GM18861 (cell line): ENCODE results near the gene NME2.

ENCODE experiments used
- ATAC-seq: cut with Tn5 transposase; IDR thresholded peaks from one replicate; pipeline ENCODE4 v1.9.1; 2021; ENCODE audit not compliant: unreplicated experiment

Gene NME2

GRCh38 chr17:51200295-51200694 lies 34.1 kb downstream of the NME2 start:
- ATAC-seq, result no peak

- ATAC-seq, result no peak
Measured at GRCh38 chr17:51200846-51201245, 34.6 kb downstream of the NME2 start.

- no peak for ATAC-seq
Measured at GRCh38 chr17:51203838-51204237, 37.6 kb downstream of the NME2 start.

GRCh38 chr17:51214920-51215319 lies 48.7 kb downstream of the NME2 start:
- ATAC-seq, result no peak

- ATAC-seq, result no peak
Measured at GRCh38 chr17:51217946-51218345, 51.7 kb downstream of the NME2 start.

GRCh38 chr17:51221322-51221721 lies 55.1 kb downstream of the NME2 start:
- no peak for ATAC-seq
